Measurements from ENCODE around the gene PSME4. TPM values are rescaled to one million over a fixed set of nuclear protein-coding genes. Genes with fewer than 3 reads are reported as not detected.
A peak's percentile ranks its signal among the peaks of the same experiment; 100 is the strongest.
"Not testable (repeated sequence)": the region's sequence is repeated elsewhere in the genome, so short reads cannot be mapped to it uniquely, and the experiment has no call there.

The PSME4 gene
- total RNA-seq, 2 experiments from 2014 or later = 31.5 to 38.8 TPM

GRCh38 chr2:53994818-53995808 is 24.3 kb upstream of the PSME4 start:
- CTCF ChIA-PET = no interaction called here

GRCh38 chr2:53991948-53992347 is 21.2 kb upstream of the PSME4 start:
- Mint-ChIP-seq H3K27ac (no peak overlapping the region), H3K27me3 (ENCODE audit: low read depth) (no peaks in the 10 kb centered on the region), H3K36me3 (ENCODE audit: low read depth) (peaks cover 4% of the 10 kb centered on the region), H3K4me3 (no peak overlapping the region), H3K9me3 (no peaks in the 10 kb centered on the region), H3K4me1 (ENCODE audit: low read depth) (peaks cover 37% of the 10 kb centered on the region)
- intact Hi-C loops (cut with micrococcal nuclease) = no loop called here
- CTCF ChIA-PET = no interaction called here
- DNase-seq = no peak

More at GRCh38 chr2:53994818-53995808, 24.3 kb upstream of the PSME4 start:
- Mint-ChIP-seq H3K27me3 (ENCODE audit: low read depth) (no peaks in the 10 kb centered on the region), H3K9me3 (no peaks in the 10 kb centered on the region), H3K36me3 (ENCODE audit: low read depth) (peaks cover 4% of the 10 kb centered on the region), H3K4me3 (peak overlapping the region; percentile 64), H3K27ac (peak overlapping the region; percentile 85), H3K4me1 (ENCODE audit: low read depth) (peaks cover 28% of the 10 kb centered on the region)
- DNase-seq = no peak
- intact Hi-C loops (cut with micrococcal nuclease) = loop anchor here (1.0 to 2.0 kb wide), 4 partner anchors 24 to 208 kb away; partner anchors contain the start of gene ERLEC1

- Mint-ChIP-seq H3K4me3 (no peak overlapping the region), H3K9me3 (no peaks in the 10 kb centered on the region), H3K27ac (no peak overlapping the region), H3K36me3 (ENCODE audit: low read depth) (peaks cover 4% of the 10 kb centered on the region), H3K27me3 (ENCODE audit: low read depth) (no peaks in the 10 kb centered on the region), H3K4me1 (ENCODE audit: low read depth) (peaks cover 34% of the 10 kb centered on the region)
- intact Hi-C loops (cut with micrococcal nuclease) = no loop called here
- CTCF ChIA-PET = no interaction called here
- no peak for DNase-seq
Measured at GRCh38 chr2:53989210-53989862, 18.5 kb upstream of the PSME4 start.

GRCh38 chr2:53987336-53987921 is 16.6 kb upstream of the PSME4 start:
- no peak for DNase-seq
- peak overlapping the region; percentile 16 for H3K27ac Mint-ChIP-seq
- peaks cover 9% of the 10 kb centered on the region for H3K36me3 Mint-ChIP-seq (ENCODE audit: low read depth)
- peaks cover 19% of the 10 kb centered on the region for H3K4me1 Mint-ChIP-seq (ENCODE audit: low read depth)
- CTCF ChIA-PET = no interaction called here
- H3K9me3 Mint-ChIP-seq = no peaks in the 10 kb centered on the region
- no peak overlapping the region for H3K4me3 Mint-ChIP-seq
- intact Hi-C loops (cut with micrococcal nuclease) = no loop called here
- no peaks in the 10 kb centered on the region for H3K27me3 Mint-ChIP-seq (ENCODE audit: low read depth)

DNA sequence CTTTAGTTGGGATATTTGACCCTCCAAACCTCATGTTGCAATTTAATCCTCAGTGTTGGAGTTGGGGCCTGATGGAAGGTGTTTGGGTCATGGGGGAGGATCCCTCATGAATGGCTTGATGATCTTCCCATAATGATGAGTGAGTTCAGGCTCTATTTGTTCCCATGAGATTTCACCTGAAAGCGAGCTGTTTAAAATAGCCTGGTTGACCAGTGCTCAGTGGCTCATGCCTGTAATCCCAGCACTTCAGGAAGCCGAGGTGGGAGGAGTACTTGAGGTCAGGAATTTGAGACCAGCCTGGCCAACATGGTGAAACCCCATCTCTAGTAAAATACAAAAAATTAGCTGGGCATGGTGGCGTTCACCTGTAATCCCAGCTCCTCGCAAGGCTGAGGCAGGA is 14.9 kb upstream of the PSME4 start:
- no peak for DNase-seq
- H3K36me3 Mint-ChIP-seq (ENCODE audit: low read depth) = peaks cover 9% of the 10 kb centered on the region
- no peak overlapping the region for H3K4me3 Mint-ChIP-seq
- intact Hi-C loops (cut with micrococcal nuclease) = no loop called here
- H3K9me3 Mint-ChIP-seq = no peaks in the 10 kb centered on the region
- H3K27ac Mint-ChIP-seq = no peak overlapping the region
- CTCF ChIA-PET = no interaction called here
- H3K27me3 Mint-ChIP-seq (ENCODE audit: low read depth) = no peaks in the 10 kb centered on the region
- H3K4me1 Mint-ChIP-seq (ENCODE audit: low read depth) = peaks cover 23% of the 10 kb centered on the region

DNA sequence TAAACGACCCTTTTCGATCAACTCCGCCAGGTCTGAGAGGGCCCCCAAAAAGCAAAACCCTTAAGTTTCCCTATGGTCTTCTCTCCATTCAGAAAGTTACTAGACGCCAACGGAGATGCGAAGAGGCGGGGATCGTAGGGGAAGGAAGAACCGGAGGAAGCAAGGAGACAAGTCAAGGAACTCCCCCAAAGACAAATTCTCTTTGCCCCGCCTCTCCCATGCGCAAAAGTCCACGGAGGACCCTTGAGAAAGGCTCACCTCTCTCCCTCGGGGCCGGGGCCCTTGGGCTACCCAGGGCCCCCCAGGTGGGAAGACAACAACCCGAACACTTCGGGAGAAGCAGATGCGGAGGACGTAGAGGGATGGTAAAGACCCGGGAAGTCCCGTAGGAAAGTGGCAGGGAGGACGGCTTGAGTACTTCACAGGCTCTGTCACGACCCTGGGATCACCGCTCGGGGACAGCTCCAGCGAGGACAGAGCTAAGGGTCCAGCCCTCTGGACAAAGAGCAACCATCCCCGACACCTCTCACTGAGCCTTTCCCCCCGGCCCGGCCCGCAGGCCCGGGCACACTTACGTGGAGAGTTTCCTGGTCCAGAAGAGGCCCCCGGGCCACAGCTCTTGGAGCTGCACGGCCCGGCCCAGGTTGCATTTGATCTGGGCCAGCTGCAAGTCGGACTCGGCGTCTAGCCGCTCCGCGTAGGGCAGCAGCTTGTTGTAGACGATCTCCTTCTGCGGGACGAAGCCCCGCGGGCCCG is 647 bp downstream of the PSME4 start:
- Mint-ChIP-seq H3K27ac (peak overlapping the region; percentile 78), H3K36me3 (ENCODE audit: low read depth) (peaks cover 12% of the 10 kb centered on the region), H3K4me1 (ENCODE audit: low read depth) (peaks cover 42% of the 10 kb centered on the region), H3K27me3 (ENCODE audit: low read depth) (no peaks in the 10 kb centered on the region), H3K9me3 (no peaks in the 10 kb centered on the region), H3K4me3 (peak overlapping the region; percentile 83)
- intact Hi-C loops (cut with micrococcal nuclease) = loop anchor here (1.0 to 5.0 kb wide), 12 partner anchors 21 to 1647 kb away; partner anchors contain the start of genes ACYP2, CHAC2, CLHC1 and EML6
- CTCF ChIA-PET = interaction anchor here (0.7 to 1.4 kb wide), 2 partner anchors 17 to 203 kb away, joined by 3 read pairs; partner anchors contain the start of gene CHAC2
- peak; percentile 43 for DNase-seq

DNA sequence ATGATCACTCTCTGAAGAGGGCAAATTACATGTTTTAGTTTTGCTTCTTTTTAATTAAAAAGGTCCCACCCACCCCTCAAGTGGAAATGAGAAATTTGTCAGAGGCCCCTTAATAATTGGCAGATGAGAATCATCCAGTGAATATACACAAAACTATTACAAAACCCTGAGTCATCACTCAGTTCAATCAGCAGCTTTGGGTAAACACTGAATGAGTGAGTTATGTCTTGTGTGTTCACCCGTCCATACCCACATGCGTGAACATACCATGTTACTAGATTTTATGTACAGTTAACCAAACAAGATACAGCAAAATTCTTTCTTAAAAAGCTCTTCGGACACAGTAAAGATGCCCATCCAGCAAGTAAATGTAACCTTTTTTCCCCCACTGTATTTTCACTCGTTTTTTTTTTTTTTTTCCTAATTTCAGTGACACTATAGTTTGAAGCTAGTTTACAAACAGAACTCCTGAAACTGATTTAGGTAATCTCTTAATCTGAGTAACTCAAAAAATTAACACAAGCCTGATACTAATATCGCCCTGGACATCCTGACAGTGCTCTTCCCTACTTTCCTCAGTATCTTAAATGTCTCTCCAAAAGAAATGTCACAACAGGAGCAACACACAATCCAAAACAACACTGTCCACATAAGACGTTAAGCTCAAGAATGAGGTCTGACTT is 1.4 kb downstream of the PSME4 start:
- intact Hi-C loops (cut with micrococcal nuclease) = loop anchor here (1.0 to 5.0 kb wide), 7 partner anchors 21 to 754 kb away; partner anchors contain the start of genes ACYP2 and EML6
- Mint-ChIP-seq H3K36me3 (ENCODE audit: low read depth) (peaks cover 9% of the 10 kb centered on the region), H3K4me1 (ENCODE audit: low read depth) (peaks cover 50% of the 10 kb centered on the region), H3K27me3 (ENCODE audit: low read depth) (no peaks in the 10 kb centered on the region), H3K4me3 (peak overlapping the region; percentile 83), H3K9me3 (no peaks in the 10 kb centered on the region), H3K27ac (peak overlapping the region; percentile 78)
- peak; percentile 30 for DNase-seq
- CTCF ChIA-PET = interaction anchor here (0.7 to 1.4 kb wide), 3 partner anchors 16 to 202 kb away, joined by 3 read pairs; partner anchors contain the start of gene CHAC2

DNA sequence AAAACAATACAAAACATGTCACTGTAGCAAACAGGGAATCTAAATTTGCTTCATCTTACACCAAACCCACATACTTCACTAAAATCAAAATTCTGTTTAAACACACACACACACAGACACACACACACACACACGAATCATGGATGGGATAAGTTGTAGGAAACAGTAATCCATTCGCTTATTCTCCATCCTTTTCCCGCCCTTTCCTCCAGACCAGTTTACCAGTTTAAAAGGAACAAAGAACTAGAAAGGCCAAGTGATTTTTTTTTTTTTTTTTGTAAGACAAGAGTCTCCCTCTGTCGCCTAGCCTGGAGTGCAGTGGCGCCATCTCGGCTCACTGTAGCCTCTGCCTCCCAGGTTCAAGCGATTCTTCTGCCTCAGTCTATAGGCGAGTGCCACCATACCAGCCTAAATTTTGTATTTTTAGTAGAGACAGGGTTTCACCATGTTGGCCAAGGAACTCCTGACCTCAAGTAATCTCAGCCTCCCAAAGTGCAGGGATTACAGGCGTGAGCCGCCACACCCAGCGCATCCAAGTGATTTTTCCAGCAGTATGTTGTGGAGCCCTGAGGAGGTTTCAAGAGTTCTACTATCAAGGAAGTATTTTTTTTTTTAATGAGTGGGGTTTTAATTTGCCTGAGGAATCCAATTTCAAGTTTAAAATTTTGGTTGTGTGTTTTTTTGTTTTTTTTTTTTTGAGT is 5.7 kb downstream of the PSME4 start:
- DNase-seq = no peak
- intact Hi-C loops (cut with micrococcal nuclease) = loop anchor here (5.0 kb wide), 1 partner anchor 607 kb away; no protein-coding TSS in a partner anchor
- Mint-ChIP-seq H3K27me3 (ENCODE audit: low read depth) (no peaks in the 10 kb centered on the region), H3K36me3 (ENCODE audit: low read depth) (peaks cover 9% of the 10 kb centered on the region), H3K27ac (no peak overlapping the region), H3K4me3 (no peak overlapping the region), H3K4me1 (ENCODE audit: low read depth) (peaks cover 67% of the 10 kb centered on the region), H3K9me3 (no peaks in the 10 kb centered on the region)
- CTCF ChIA-PET = no interaction called here

DNA sequence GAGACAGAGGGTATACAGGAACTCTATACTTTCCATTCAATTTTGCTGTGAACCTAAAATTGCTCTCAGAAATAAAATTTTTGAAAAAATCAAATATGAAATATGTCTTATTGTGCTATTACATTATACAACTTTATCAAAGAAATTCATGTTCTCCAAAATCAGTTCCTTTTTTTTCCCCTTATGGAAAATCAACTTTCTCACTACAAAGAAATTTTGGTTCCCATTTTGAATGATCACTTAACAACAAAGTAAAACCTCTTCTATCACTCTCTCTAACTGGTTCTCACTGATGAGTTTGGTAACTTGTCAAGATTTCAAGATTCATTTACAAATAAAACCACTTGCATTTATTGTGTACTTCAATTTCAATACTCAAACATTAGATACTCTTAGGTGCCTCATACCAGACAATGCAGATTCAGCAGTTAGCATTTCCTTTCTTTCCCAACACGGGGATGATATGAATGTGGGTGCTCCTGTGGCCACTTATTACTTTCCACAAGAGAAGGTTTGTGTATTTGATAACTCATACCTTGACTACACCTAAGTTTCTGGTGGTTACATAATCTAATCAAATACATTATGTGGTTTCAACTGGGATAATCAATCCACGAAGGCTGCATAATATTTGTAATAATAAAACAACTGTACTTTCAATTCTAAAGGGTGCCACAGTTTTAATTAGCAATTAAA is 6.4 kb downstream of the PSME4 start:
- Mint-ChIP-seq H3K4me3 (no peak overlapping the region), H3K4me1 (ENCODE audit: low read depth) (peaks cover 71% of the 10 kb centered on the region), H3K9me3 (no peaks in the 10 kb centered on the region), H3K27me3 (ENCODE audit: low read depth) (no peaks in the 10 kb centered on the region), H3K27ac (no peak overlapping the region), H3K36me3 (ENCODE audit: low read depth) (peaks cover 9% of the 10 kb centered on the region)
- peak; percentile 38 for DNase-seq
- intact Hi-C loops (cut with micrococcal nuclease) = no loop called here
- CTCF ChIA-PET = no interaction called here

- H3K4me1 Mint-ChIP-seq (ENCODE audit: low read depth) = peaks cover 63% of the 10 kb centered on the region
- H3K9me3 Mint-ChIP-seq; DNase-seq; H3K27me3 Mint-ChIP-seq (ENCODE audit: low read depth); H3K36me3 Mint-ChIP-seq (ENCODE audit: low read depth); H3K27ac Mint-ChIP-seq; H3K4me3 Mint-ChIP-seq; CTCF ChIA-PET; intact Hi-C loops (cut with micrococcal nuclease): not testable (repeated sequence)
Measured at GRCh38 chr2:53961478-53962216, 9.1 kb downstream of the PSME4 start.
